22Rv1 (cell line): Measurements from ENCODE around the gene NOX3.
"Not testable (repeated sequence)": the region's sequence is repeated elsewhere in the genome, so short reads cannot be mapped to it uniquely, and the experiment has no call there.

Experiments
- H3K27ac ChIP-seq: fragments of 450-650 bp; 2 replicates; pipeline ENCODE4 v1.5.1; 2017
- CTCF ChIP-seq: fragments of 450-650 bp; IDR thresholded peaks from 2 replicates; pipeline ENCODE4 v1.5.1; 2017; ENCODE audit warnings: mild to moderate bottlenecking
- ZFX ChIP-seq: fragments of 450-650 bp; IDR thresholded peaks from 2 replicates; pipeline ENCODE4 v1.6.1; 2017; ENCODE audit warnings: antibody characterized with exemption, borderline replicate concordance

The NOX3 gene

DNA sequence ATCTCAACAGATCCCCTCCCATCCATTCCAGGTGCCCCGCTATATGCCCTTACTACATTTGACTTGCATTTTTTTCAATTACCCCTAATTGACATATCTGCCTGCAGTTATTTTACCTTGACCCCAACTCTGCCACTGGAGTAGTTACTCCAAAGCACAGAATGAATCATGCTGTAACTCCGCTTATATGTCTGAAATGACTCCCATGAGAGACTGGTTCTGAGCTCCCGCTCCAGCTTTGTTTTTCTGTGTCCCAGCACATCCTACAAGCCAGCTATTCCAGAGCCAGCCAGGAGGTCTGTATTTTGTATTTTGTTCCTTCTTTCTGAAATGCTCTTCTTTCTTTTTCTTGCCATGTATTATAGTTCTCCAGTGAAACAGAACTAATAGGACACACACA is 10.9 kb upstream of the NOX3 start:
- no peak overlapping the region for H3K27ac ChIP-seq
- TF ChIP-seq CTCF (no peak), ZFX (no peak)

DNA sequence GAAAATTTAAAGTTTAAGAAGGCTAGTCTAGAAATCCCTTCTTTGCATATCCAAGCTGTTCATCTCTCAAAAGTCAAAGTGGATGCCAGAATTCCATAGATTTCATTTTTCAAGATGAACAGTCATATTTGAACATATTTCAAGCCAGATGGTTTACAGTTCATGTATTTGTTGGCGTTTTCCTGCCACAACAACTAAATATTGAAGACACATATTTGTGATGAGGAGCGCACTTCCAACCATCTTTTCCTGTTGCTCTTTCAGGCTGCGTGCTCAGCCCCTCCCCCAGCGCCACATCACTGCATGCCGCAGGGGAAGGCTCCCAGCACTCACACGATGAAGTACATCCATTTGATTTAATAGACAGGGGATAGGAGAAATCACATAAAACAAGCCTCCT is 5.9 kb upstream of the NOX3 start:
- H3K27ac ChIP-seq: no peak overlapping the region
- TF ChIP-seq ZFX (no peak), CTCF (no peak)

GRCh38 chr6:155454471-155454870 is 1.2 kb downstream of the NOX3 start:
- no peak for TF ChIP-seq CTCF
- TF ChIP-seq ZFX: no peak
- H3K27ac ChIP-seq: no peak overlapping the region

- TF ChIP-seq ZFX: no peak
- no peak for TF ChIP-seq CTCF
- no peak overlapping the region for H3K27ac ChIP-seq
Observed at GRCh38 chr6:155454008-155454407, 1.6 kb downstream of the NOX3 start.

DNA sequence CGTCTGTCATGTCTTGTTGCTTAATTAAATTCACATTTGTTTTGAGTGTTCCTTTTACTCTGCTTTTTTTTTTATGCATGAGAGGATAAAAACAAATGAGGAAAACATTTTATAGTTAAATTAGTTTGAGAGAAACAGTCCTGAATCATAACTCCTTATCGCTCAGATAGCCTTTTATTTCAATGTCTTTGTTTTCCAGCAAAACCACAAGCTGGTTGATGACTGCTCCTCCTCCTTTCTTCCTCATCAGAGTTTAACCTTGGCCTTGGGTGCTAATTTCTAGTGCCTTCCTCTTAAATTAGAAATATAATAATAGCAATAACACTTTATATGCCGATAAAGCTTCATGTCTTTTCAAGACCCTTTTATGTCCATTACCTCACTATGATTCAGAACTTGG is 3.1 kb downstream of the NOX3 start:
- H3K27ac ChIP-seq: no peak overlapping the region
- no peak for TF ChIP-seq ZFX
- no peak for TF ChIP-seq CTCF

DNA sequence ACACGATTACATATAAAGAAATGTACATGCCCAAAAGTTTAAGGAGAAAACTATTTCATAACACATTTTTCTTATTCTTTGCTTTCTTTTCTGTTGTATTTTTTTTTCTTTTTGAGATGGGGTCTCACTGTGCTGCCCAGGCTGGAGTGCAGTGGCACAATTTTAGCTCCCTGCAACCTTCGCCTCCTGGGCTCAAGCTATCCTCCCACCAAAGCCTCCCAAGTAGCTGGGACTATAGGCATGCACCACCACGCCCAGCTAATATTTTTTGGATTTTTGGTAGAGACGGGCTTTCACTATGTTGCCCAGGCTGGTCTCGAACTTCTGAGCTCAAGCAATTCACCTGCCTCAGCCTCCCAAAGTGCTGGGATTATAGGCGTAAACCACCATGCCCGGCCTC is 4.1 kb downstream of the NOX3 start:
- not testable (repeated sequence) for H3K27ac ChIP-seq

DNA sequence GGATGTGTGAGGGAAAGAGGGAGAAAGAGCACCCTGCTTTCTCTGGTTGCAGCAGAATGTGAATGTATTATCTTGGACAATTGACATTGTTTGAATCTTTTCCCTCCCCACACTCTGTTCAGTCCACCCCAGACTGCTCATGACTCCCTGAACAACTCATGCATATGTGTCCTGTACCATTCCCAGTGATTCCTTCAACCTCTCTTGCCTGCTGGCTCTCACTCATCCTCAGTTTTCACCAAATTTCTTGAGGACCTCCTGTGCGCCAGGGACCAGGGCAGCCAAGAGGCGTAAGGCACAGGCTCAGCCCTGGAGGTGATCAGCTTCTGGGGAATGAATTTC is 5.4 kb downstream of the NOX3 start:
- no peak overlapping the region for H3K27ac ChIP-seq
- TF ChIP-seq ZFX (no peak), CTCF (no peak)

GRCh38 chr6:155449450-155450239 is 6.0 kb downstream of the NOX3 start:
- no peak overlapping the region for H3K27ac ChIP-seq
- TF ChIP-seq ZFX (no peak), CTCF (no peak)
